ENCODE results near the gene NKX6-1.

The NKX6-1 gene

DNA sequence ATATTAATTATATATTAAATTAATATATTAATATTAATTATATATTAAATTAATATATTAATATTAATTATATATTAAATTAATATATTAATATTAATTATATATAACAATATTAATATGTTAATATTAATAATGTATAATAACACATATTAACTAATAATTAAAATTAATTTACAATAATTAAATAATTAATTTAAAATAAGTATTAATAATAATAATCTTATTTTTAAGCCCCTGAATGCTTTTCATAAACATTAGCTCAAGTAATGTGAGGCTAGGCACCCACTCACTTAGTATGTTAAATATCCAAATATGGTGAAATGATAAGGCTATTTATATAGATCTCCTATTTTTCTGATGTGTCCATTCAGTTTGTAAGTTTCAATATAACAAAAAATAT is 26.9 kb downstream of the NKX6-1 start:
- DNase-seq = no peak

- no peak for DNase-seq
These were observed 28.8 kb downstream of the NKX6-1 start for GRCh38 chr4:84470204-84470785.

DNA sequence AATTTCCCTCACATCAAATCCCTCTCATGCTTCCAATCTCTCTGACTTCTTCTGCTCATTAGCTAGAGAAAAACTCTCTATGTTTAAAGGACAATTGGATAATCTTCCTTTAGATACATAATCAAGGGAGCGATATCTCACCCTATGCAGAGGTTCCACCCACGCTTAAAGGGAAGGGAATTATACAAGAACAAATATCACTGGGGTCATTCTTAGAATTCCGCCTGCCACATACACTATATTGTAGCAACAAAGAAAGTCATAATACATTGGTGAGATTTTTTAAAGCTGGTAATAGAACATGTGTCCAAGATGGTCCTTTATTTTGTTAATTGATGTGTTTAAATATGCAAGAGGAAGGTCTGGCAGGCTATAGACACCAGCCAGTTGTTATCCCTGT is 31.5 kb downstream of the NKX6-1 start:
- no peak for DNase-seq

GRCh38 chr4:84459783-84460182 is 39.3 kb downstream of the NKX6-1 start:
- no peak for DNase-seq

GRCh38 chr4:84456157-84456556 is 42.9 kb downstream of the NKX6-1 start:
- no peak for DNase-seq

DNA sequence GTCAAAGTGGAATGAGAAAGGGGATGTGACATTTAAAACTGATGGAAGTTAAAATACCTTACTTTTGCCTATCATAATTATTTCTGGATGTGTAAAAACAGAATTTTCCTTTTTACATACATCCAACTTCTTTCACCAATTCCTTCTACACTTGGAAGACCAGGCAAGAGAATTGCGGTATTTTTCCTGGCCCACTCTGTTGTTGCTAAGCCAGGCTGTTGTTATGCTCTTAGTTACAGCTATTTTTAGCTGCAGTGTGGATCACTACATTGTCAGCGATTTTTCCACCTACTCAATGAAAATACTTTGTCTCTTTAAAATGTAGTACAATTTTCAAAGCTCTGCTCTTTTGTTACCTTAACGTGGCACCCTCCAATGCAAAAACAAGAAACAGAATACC is 43.4 kb downstream of the NKX6-1 start:
- peak; percentile 34 for DNase-seq

DNA sequence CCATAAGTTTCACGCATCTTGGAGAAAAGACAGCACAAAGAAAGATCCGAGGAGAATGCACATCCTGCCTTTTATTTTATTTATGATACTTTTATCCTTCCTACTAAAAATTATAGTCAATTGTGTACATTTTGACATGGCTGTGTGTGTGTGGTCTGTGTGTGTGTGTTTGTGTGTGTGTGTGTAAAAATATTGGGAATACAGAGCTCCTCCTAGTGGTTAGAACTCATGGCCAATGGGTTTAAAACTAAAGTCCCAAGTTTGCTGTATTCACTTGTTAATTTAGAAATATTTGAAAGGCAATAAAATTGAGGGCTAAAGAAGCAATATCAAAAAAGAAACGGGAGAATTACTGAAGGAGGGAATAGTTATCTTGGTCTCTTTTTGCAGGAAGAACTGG is 47.5 kb downstream of the NKX6-1 start:
- no peak for DNase-seq

DNA sequence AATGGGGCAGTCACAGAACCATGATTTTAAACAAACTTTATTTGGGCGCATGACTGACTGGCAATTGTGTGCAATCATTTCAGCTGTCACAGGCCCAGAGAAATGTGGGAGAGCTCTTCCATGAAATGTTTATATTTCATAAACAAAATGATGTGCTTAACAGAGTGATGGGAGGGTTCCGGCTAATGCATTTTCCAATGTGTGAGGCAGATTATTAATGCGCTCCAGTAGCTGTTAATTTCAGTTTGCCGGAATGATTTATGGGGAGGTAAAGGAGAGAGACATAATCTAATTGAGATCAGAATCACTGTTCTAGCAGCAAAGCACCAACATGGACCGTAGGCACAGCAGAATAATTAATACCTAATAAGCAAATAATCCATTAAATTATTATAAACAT is 55.6 kb downstream of the NKX6-1 start:
- DNase-seq = no peak

GRCh38 chr4:84442778-84443177 is 56.3 kb downstream of the NKX6-1 start:
- DNase-seq = no peak

Data from right hindlimb (tissue), 1 donor.